ENCODE measurements around the gene APEX1.

- TF ChIP-seq GATA3 (IDR thresholded peaks at IDR 0.05; ENCODE audit: low read depth, low read length): no peak
- TF ChIP-seq GATA2 (IDR thresholded peaks at IDR 0.05; ENCODE audit: low read depth, low read length): no peak
Observed at GRCh38 chr14:20461225-20462141, 6.5 kb downstream of the APEX1 start, which contains the start of gene PIP4P1.

Data from SH-SY5Y (cell line).